ENCODE data around the gene NPTX1.

- TF ChIP-seq, protein P1, sequence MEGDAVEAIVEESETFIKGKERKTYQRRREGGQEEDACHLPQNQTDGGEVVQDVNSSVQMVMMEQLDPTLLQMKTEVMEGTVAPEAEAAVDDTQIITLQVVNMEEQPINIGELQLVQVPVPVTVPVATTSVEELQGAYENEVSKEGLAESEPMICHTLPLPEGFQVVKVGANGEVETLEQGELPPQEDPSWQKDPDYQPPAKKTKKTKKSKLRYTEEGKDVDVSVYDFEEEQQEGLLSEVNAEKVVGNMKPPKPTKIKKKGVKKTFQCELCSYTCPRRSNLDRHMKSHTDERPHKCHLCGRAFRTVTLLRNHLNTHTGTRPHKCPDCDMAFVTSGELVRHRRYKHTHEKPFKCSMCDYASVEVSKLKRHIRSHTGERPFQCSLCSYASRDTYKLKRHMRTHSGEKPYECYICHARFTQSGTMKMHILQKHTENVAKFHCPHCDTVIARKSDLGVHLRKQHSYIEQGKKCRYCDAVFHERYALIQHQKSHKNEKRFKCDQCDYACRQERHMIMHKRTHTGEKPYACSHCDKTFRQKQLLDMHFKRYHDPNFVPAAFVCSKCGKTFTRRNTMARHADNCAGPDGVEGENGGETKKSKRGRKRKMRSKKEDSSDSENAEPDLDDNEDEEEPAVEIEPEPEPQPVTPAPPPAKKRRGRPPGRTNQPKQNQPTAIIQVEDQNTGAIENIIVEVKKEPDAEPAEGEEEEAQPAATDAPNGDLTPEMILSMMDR (IDR thresholded peaks at IDR 0.05; ENCODE audit: low read depth, low read length), result no peak
- TF ChIP-seq, protein P2, sequence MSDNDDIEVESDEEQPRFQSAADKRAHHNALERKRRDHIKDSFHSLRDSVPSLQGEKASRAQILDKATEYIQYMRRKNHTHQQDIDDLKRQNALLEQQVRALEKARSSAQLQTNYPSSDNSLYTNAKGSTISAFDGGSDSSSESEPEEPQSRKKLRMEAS (IDR thresholded peaks at IDR 0.05; ENCODE audit: low read depth, low read length), result no peak
These were observed 10.2 kb downstream of the NPTX1 start for GRCh38 chr17:80466188-80466705.
